NT2/D1 (cell line): ENCODE results near the gene EFR3B.
A peak's percentile ranks its signal among the peaks of the same experiment; 100 is the strongest.
"Not testable (repeated sequence)": the region's sequence is repeated elsewhere in the genome, so short reads cannot be mapped to it uniquely, and the experiment has no call there.

Source experiments
- DNase-seq: peaks from one replicate; pipeline ENCODE4 v3.0.0-alpha.2; 2011; ENCODE audit warnings: low read depth, low spot score
- H3K27me3 ChIP-seq: 2 replicates; pipeline ENCODE4 v1.6.0; 2011; ENCODE audit warnings: mild to moderate bottlenecking; ENCODE audit not compliant: insufficient read length, insufficient read depth
- H3K36me3 ChIP-seq: 2 replicates; pipeline ENCODE4 v1.6.1; 2011; ENCODE audit warnings: mild to moderate bottlenecking, low read length, mixed read lengths; ENCODE audit not compliant: insufficient read depth, insufficient read length
- H3K4me1 ChIP-seq: 2 replicates; pipeline ENCODE4 v1.5.1; 2011; ENCODE audit not compliant: insufficient read depth, insufficient read length
- H3K4me3 ChIP-seq: 2 replicates; pipeline ENCODE4 v1.5.1; 2011; ENCODE audit warnings: low read depth; ENCODE audit not compliant: insufficient read length
- H3K9ac ChIP-seq: 2 replicates; pipeline ENCODE4 v1.6.0; 2011; ENCODE audit warnings: low read depth; ENCODE audit not compliant: insufficient read length
- H3K9me3 ChIP-seq: 2 replicates; pipeline ENCODE4 v1.5.1; 2011; ENCODE audit warnings: mild to moderate bottlenecking, low read length; ENCODE audit not compliant: insufficient read depth
- SUZ12 ChIP-seq: IDR thresholded peaks from 2 replicates; pipeline ENCODE4 v1.6.1; 2011; ENCODE audit not compliant: insufficient read length, insufficient read depth; ENCODE audit errors: extremely low read depth
- YY1 ChIP-seq: IDR thresholded peaks from 2 replicates; pipeline ENCODE4 v1.6.1; 2011; ENCODE audit not compliant: insufficient read length, insufficient read depth
- ZNF274 ChIP-seq: IDR thresholded peaks from 2 replicates; pipeline ENCODE4 v1.6.1; 2011; ENCODE audit warnings: mild to moderate bottlenecking, low read depth, low read length

EFR3B gene

DNA sequence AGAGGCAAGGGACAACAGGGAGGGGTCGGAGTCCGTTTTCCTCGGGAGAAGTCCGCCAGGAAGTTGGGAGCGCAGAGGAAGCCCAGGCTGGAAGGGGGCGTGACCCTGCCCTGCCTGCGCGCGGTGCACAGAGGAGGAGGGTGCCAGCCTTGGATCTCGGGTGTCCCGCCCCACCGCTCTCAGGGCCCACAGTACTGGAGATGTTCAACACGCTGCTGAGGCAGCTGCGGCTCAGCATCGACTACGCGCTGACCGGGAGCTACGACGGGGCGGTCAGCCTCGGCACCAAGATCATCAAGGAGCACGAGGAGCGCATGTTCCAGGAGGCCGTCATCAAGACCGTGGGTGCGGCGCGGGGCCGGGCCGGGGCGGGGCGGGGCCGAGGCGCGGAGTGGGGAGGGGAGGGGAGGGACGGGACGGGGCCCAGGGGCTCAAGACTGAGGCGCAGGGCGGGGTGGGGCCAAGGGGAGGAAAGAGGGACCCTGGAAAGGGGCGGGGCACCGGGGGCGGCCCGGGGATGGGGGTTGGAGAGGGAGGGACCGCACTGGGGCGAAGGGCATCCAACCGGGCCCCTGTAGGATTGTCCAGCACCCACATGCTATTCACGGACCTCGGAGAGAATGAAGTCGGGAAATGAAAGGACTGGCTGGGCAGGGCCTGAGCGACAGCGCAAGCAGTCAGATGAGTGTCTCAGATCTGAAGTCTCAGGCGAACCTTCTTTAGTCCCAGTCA lies 89.9 kb downstream of the EFR3B start:
- no peak overlapping the region for H3K4me3 ChIP-seq

DNA sequence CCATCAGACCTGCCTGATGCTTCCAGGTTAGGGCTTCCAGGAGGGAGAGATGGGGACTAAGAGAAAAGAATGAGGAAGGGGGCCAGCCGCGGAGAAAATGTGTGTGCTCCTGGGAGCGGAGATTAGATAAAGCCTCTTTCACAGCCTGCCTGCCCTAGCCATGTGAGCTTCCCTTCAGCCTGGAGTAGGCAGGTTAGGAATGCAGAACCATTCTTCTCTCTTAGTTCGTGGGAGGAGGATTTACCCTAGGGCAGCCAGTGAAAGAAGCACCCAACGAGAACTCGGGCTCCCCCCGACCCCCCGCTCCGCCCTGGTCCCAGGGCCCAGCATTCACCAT lies 90.4 kb downstream of the EFR3B start:
- TF ChIP-seq ZNF274 (no peak), YY1 (no peak), SUZ12 (no peak)
- H3K36me3 ChIP-seq = peaks cover 26% of the 10 kb centered on the region
- peak overlapping the region; percentile 50 for H3K9ac ChIP-seq
- H3K27me3 ChIP-seq = no peaks in the 10 kb centered on the region
- DNase-seq = peak; percentile 28
- H3K9me3 ChIP-seq = no peaks in the 10 kb centered on the region
- no peak overlapping the region for H3K4me3 ChIP-seq
- peaks cover 9% of the 10 kb centered on the region for H3K4me1 ChIP-seq

More for the DNA sequence above, 89.9 kb downstream of the EFR3B start:
- TF ChIP-seq SUZ12 (no peak), ZNF274 (no peak), YY1 (no peak)
- Histone ChIP-seq H3K9me3 (no peaks in the 10 kb centered on the region), H3K9ac (peak overlapping the region; percentile 50), H3K27me3 (no peaks in the 10 kb centered on the region), H3K36me3 (peaks cover 23% of the 10 kb centered on the region), H3K4me1 (peaks cover 9% of the 10 kb centered on the region)
- DNase-seq = no peak

DNA sequence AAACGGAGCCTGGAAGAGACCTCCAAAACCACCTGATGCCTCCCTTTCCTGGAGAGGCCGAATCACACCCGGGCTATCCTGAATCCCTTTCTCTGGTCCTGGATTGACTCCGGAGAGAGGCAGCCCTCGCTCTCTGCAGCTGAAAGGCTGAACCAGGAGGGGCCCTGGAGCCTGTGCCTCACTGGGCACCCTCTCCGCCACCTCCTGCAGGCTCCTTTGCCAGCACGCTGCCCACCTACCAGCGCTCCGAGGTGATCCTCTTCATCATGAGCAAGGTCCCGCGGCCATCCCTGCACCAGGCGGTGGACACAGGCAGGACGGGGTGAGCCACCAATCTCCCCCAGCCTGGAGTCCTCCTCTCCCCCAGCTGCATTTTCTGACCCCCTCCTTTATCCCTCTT lies 90.8 kb downstream of the EFR3B start:
- Histone ChIP-seq H3K4me1 (peaks cover 9% of the 10 kb centered on the region), H3K27me3 (no peaks in the 10 kb centered on the region), H3K9me3 (no peaks in the 10 kb centered on the region), H3K36me3 (peaks cover 26% of the 10 kb centered on the region), H3K4me3 (no peak overlapping the region), H3K9ac (no peak overlapping the region)
- DNase-seq = no peak
- TF ChIP-seq SUZ12 = no peak

DNA sequence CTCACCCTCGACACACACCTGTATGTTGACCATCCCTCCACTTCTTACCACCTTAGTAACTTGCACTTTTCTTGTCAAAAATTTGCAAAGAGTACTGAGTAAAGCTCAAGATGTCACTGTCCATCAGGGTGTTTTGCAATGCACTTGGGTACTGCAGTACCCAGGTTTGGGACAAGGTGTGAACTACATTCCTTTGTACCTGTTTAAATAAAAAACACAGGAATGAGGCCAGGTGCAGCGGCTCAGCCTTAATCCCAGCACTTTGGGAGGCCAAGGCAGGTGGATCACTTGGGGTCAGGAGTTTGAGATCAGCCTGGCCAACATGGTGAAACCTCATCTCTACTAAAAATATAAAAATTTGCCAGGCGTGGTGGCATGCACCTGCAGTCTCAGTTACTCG lies 98.7 kb downstream of the EFR3B start:
- not testable (repeated sequence) for H3K4me1 ChIP-seq, H3K27me3 ChIP-seq, H3K9me3 ChIP-seq, DNase-seq, H3K4me3 ChIP-seq, H3K9ac ChIP-seq
- peaks cover 24% of the 10 kb centered on the region for H3K36me3 ChIP-seq

DNA sequence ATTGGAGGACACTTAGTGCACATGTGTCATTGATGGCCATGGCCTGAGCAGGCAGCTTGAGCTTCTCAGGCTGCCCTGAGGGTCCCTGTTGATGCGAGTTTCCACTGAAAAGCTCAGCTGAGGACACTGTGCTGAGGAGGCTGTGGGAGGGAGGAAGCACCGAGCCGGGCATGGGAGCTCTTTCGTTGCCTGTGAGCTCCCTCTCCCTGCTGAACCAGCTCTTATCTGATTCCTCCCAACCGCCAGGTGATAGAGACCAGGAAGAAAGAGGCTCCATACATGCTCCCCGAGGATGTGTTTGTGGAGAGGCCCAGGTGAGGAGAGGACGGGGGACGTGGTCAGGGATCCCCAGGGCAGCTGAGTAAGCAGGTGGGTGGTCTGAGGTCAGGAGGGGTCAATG lies 99.2 kb downstream of the EFR3B start:
- peaks cover 2% of the 10 kb centered on the region for H3K4me1 ChIP-seq
- TF ChIP-seq SUZ12 = no peak
- no peak for TF ChIP-seq ZNF274
- TF ChIP-seq YY1 = no peak
- H3K9ac ChIP-seq = no peak overlapping the region
- H3K4me3 ChIP-seq = no peak overlapping the region
- no peaks in the 10 kb centered on the region for H3K27me3 ChIP-seq
- peaks cover 26% of the 10 kb centered on the region for H3K36me3 ChIP-seq
- no peaks in the 10 kb centered on the region for H3K9me3 ChIP-seq
- no peak for DNase-seq

DNA sequence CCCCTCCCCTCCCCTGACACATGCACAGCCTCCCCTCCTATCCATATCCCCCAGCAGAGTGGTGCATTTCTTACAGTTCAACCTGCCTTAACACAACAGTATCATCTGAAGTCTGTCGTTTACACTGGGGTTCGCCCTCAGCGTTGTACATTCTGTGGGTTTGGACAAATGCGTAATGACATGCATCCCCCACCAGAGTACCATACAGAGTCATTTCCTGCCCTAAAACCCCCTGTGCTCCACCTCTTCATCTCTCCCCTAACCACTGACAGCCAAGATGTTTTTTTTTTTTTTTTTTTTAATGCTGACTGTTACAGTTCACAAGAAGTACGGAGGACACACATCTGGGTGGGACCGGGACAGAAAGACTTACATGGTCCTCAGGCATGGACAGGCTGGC lies 103.9 kb downstream of the EFR3B start:
- H3K9me3 ChIP-seq = no peaks in the 10 kb centered on the region
- TF ChIP-seq YY1 (no peak), SUZ12 (no peak), ZNF274 (no peak)
- peaks cover 23% of the 10 kb centered on the region for H3K36me3 ChIP-seq
- no peaks in the 10 kb centered on the region for H3K27me3 ChIP-seq
- DNase-seq = no peak
- no peak overlapping the region for H3K9ac ChIP-seq
- peaks cover 2% of the 10 kb centered on the region for H3K4me1 ChIP-seq
- H3K4me3 ChIP-seq = no peak overlapping the region

DNA sequence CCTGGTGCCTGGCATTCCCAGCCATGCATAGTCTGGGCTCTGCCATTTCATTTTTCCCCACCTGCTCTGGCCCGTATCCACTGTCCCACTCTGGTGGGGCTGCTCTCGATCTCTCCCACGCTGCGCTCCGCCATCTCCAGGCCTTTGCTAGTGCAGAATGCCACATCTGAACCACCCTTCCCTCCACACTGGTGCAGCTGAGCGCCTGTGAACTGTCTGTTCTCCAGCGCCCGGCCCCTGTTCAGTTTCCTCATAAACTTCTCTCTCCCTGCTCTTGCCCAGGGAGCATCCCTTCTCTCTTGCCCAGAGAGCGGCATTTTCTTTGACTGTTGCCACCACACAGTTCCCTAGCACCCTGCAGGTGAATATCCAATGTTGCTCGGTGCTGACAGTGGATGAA lies 105.0 kb downstream of the EFR3B start:
- Histone ChIP-seq H3K27me3 (no peaks in the 10 kb centered on the region), H3K4me3 (no peak overlapping the region), H3K4me1 (no peaks in the 10 kb centered on the region), H3K9ac (no peak overlapping the region), H3K9me3 (no peaks in the 10 kb centered on the region), H3K36me3 (peaks cover 23% of the 10 kb centered on the region)
- no peak for DNase-seq
- TF ChIP-seq YY1 (no peak), ZNF274 (no peak), SUZ12 (no peak)

DNA sequence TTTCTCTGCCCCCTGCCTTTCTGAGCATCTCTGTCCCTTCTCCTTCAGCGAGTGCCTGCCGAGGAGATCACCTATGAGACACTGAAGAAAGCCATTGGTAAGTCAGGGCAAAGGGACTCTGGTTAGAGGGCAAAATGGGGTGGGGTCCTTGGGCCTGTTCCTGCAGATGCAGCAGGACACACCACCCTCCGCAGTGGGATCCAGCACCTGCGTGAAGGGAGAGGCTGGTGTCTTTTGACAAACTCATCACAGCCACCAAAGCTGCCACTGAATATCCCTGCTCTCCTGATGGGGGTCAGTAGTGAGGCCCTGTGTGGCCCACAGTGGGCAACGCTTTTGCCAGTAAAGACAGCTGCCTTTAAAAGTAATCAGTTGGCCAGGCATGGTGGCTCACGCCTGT lies 107.8 kb downstream of the EFR3B start:
- Histone ChIP-seq H3K36me3 (peaks cover 20% of the 10 kb centered on the region), H3K9me3 (no peaks in the 10 kb centered on the region), H3K9ac (no peak overlapping the region), H3K4me1 (no peaks in the 10 kb centered on the region), H3K4me3 (no peak overlapping the region), H3K27me3 (no peaks in the 10 kb centered on the region)
- TF ChIP-seq SUZ12 (no peak), YY1 (no peak), ZNF274 (no peak)
- DNase-seq = no peak

DNA sequence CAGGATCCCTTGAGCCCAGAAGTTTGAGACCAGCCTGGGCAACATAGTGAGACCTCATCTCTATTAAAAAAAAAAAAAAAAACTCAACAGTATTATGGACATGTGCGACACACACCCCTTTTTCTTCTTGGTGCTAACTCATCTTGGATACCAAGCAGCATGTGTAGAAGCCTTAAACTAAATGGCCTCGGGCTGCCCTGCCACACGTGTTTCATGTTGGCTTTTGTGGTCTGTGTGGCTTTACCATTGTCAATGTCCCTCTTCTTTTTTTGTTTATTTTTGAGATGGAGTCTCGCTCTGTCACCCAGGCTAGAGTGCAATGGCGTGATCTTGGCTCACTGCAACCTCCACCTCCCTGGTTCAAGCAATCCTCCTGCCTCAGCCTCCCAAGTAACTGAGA lies 109.1 kb downstream of the EFR3B start:
- H3K9me3 ChIP-seq, H3K4me1 ChIP-seq, H3K27me3 ChIP-seq, DNase-seq, H3K36me3 ChIP-seq, H3K4me3 ChIP-seq, H3K9ac ChIP-seq: not testable (repeated sequence)
